Naive B cell (primary cell): Measurements from ENCODE around the gene RNF213. TPM values are rescaled to one million over a fixed set of nuclear protein-coding genes. Genes with fewer than 3 reads are reported as not detected.
"Not testable (repeated sequence)": the region's sequence is repeated elsewhere in the genome, so short reads cannot be mapped to it uniquely, and the experiment has no call there.

Experiments used
- ATAC-seq, 2 donors: fragments of 150-1000 bp; cut with Tn5 transposase; 2 replicates each; pipeline ENCODE4 v1.10.0; 2021; ENCODE audit warnings: low read depth in 2 of 2, mild to moderate bottlenecking in 2 of 2, moderate library complexity in 2 of 2
- DNase-seq: peaks from one replicate; pipeline ENCODE4 v3.0.0; 2022
- H3K27ac Mint-ChIP-seq, 6 donors: one replicate each; pipeline ENCODE4 v1.8.0; 2020 to 2022; ENCODE audit warnings: mild to moderate bottlenecking in 6 of 6, mixed read lengths in 6 of 6, moderate library complexity in 5 of 6, inconsistent platforms in 2 of 6
- H3K27me3 Mint-ChIP-seq, 3 donors: one replicate each; pipeline ENCODE4 v1.8.0; 2021 to 2022; ENCODE audit warnings: mixed read lengths in 3 of 3, mild to moderate bottlenecking in 1 of 3
- H3K36me3 Mint-ChIP-seq, 2 donors: one replicate each; pipeline ENCODE4 v1.8.0; 2020 to 2022; ENCODE audit warnings: mixed read lengths in 2 of 2, inconsistent platforms in 1 of 2, mild to moderate bottlenecking in 1 of 2
- H3K4me1 Mint-ChIP-seq, 3 donors: one replicate each; pipeline ENCODE4 v1.8.0; 2020 to 2022; ENCODE audit warnings: mixed read lengths in 3 of 3, inconsistent platforms in 1 of 3, mild to moderate bottlenecking in 1 of 3, moderate library complexity in 1 of 3
- H3K4me3 Mint-ChIP-seq, 8 donors: one replicate each; pipeline ENCODE4 v1.8.0; 2020 to 2022; ENCODE audit warnings: mild to moderate bottlenecking in 8 of 8, mixed read lengths in 8 of 8, moderate library complexity in 8 of 8, inconsistent platforms in 2 of 8
- H3K9me3 Mint-ChIP-seq, 7 donors: one replicate each; pipeline ENCODE4 v1.8.0; 2020 to 2022; ENCODE audit warnings: mixed read lengths in 7 of 7, mild to moderate bottlenecking in 5 of 7, inconsistent platforms in 2 of 7, moderate library complexity in 1 of 7
- polyA plus RNA-seq, 6 donors: library from polyadenylated mRNA; unstranded; fragments of 300-500 nt; fragmentation: Illumina TruSeq; gene quantifications; one replicate each; pipeline ENCODE4 v1.2.3, GENCODE V29; 2021; ENCODE audit warnings: low read depth in 6 of 6

RNF213 gene
- polyA plus RNA-seq, 6 donors from 2014 or later: 9.2 to 34.7 (median 18.3) TPM

DNA sequence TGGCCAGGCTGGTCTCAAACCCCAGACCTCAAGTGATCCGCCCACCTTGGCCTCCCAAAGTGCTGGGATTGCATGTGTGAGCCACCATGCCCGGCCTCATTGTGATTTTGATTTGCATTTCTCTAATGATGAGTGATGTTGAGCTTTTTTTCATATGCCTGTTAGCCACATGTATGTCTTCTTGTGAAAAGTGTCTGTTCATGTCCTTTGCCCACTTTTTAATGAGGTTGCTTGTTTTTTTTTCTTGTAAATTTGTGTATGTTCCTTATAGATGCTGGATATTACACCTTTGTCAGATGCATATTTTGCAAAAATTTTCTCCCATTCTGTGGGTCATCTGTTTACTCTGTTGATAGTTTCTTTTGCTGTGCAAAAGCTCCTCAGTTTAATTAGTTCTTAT lies 40.1 kb downstream of the RNF213 start:
- DNase-seq, H3K27me3 Mint-ChIP-seq, ATAC-seq, H3K4me3 Mint-ChIP-seq: not testable (repeated sequence)
- peak overlapping the region in 1 of 6 donors; percentile 57 for H3K27ac Mint-ChIP-seq
- peaks cover 6 to 13% (median 7%) of the 10 kb centered on the region in 3 donors for H3K4me1 Mint-ChIP-seq
- H3K9me3 Mint-ChIP-seq: peaks cover 5 to 23% (median 14%) of the 10 kb centered on the region in 7 donors
- peaks cover 39 to 46% of the 10 kb centered on the region in 2 donors for H3K36me3 Mint-ChIP-seq

DNA sequence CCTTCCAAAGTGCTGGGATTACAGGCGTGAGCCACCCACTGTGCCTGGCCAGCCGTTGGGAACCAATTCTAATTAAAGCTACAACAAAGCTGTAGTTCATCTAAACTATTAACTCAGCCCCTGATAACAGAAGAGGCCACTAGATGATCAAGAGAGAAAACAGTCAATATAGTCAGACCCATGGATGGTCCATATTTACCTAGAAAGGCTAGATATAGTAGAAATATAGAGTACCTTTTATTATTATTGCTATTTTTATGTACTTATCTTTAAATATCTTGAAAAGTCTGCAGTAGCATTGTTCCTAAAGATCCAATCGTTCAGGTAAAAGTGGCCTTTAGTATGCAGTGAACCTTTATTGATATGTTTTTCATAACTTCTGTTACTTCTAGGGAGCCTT lies 43.2 kb downstream of the RNF213 start:
- ATAC-seq (no peak), DNase-seq (no peak)
- no peaks in the 10 kb centered on the region for H3K27me3 Mint-ChIP-seq
- H3K9me3 Mint-ChIP-seq: peaks cover 5 to 23% (median 14%) of the 10 kb centered on the region in 7 donors
- H3K27ac Mint-ChIP-seq: peak overlapping the region in 1 of 6 donors; percentile 75
- no peak overlapping the region for H3K4me3 Mint-ChIP-seq
- H3K4me1 Mint-ChIP-seq: peaks cover 6 to 18% (median 7%) of the 10 kb centered on the region in 3 donors
- peaks cover 54 to 70% of the 10 kb centered on the region in 2 donors for H3K36me3 Mint-ChIP-seq

GRCh38 chr17:80307994-80308691 lies 47.5 kb downstream of the RNF213 start:
- peaks cover 23 to 51% of the 10 kb centered on the region in 2 donors for H3K36me3 Mint-ChIP-seq

GRCh38 chr17:80308692-80309517 lies 48.3 kb downstream of the RNF213 start:
- ATAC-seq (no peak), DNase-seq (no peak)
- Mint-ChIP-seq H3K36me3 (peaks cover 23 to 52% of the 10 kb centered on the region in 2 donors), H3K4me3 (no peak overlapping the region), H3K9me3 (peaks cover 0 to 8% (median 5%) of the 10 kb centered on the region in 7 donors), H3K27me3 (no peaks in the 10 kb centered on the region), H3K27ac (peak overlapping the region in 4 of 6 donors; percentile 17 to 92 (median 26)), H3K4me1 (peaks cover 2 to 7% (median 5%) of the 10 kb centered on the region in 3 donors)

More at GRCh38 chr17:80307994-80308691, 47.5 kb downstream of the RNF213 start:
- Mint-ChIP-seq H3K4me3 (peak overlapping the region in 1 of 8 donors; percentile 80), H3K9me3 (peaks cover 5 to 11% (median 8%) of the 10 kb centered on the region in 7 donors), H3K27ac (peak overlapping the region in 3 of 6 donors; percentile 21 to 92 (median 78)), H3K4me1 (peaks cover 0 to 5% (median 4%) of the 10 kb centered on the region in 3 donors), H3K27me3 (no peaks in the 10 kb centered on the region)
- DNase-seq: no peak
- ATAC-seq: no peak

DNA sequence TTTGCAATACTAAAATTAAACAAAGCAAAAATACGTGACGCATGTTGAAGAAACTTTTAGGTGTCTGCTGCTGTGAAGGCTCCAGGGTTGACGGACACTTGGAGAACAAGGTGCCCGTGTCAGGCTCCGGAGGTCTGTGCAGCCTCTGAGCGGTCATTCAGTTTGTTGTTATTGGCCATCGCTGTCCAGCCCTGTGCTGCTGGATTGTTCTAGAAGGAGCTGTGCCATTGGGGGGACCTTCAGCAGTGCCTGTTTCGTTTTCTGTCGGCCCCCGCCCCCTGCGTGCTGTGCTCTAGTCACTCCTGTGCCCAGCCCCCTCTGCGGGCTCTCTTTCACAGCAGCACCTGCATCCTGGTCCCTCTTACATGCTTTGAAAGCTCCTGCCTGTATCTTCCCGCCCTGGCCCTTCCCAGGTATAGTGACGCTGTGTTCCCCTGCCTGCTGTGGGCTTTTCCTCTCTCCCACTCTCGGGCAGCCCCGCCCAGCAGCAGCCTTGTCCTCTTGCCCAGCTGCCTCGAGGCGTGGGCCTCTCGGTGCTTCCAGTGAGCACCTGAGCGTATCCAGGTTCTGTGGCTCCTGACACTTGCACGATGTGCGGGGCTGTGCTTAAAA lies 50.7 kb downstream of the RNF213 start:
- Mint-ChIP-seq H3K4me3 (no peak overlapping the region), H3K4me1 (peaks cover 2 to 13% (median 5%) of the 10 kb centered on the region in 3 donors), H3K36me3 (peaks cover 17 to 44% of the 10 kb centered on the region in 2 donors), H3K9me3 (no peaks in the 10 kb centered on the region), H3K27ac (peak overlapping the region in 3 of 6 donors; percentile 26 to 67 (median 44)), H3K27me3 (no peaks in the 10 kb centered on the region)
- DNase-seq: no peak
- ATAC-seq: no peak

DNA sequence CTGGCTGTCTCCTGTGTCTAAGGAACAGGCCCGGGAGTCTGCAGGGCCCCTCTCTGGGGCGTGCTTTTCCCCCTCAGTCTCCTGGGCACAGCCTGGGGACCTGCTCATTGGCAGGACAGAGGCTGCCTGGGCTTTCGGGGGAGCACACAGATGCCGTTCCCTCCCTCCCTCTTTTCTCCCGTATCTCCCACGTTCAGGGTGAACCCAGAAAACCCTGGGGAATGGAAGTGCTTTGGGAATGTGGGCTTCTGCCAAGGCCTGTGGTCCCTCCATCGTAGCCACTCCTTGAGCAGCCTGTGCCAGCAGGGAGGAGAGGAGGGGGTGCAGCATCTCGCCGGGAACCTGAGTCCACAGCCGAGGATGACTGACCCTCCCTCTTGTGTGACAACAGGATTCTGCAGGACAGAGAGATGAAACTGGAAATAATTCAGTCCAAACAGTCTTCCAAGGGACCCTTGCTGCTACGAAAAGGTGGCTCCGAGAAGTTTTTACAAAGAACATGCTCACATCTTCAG lies 52.0 kb downstream of the RNF213 start:
- no peak overlapping the region for H3K4me3 Mint-ChIP-seq
- peaks cover 2 to 15% (median 5%) of the 10 kb centered on the region in 3 donors for H3K4me1 Mint-ChIP-seq
- peaks cover 25 to 49% of the 10 kb centered on the region in 2 donors for H3K36me3 Mint-ChIP-seq
- no peak for DNase-seq
- no peaks in the 10 kb centered on the region for H3K27me3 Mint-ChIP-seq
- H3K27ac Mint-ChIP-seq: peak overlapping the region in 1 of 6 donors; percentile 24
- H3K9me3 Mint-ChIP-seq: no peaks in the 10 kb centered on the region
- ATAC-seq: no peak

DNA sequence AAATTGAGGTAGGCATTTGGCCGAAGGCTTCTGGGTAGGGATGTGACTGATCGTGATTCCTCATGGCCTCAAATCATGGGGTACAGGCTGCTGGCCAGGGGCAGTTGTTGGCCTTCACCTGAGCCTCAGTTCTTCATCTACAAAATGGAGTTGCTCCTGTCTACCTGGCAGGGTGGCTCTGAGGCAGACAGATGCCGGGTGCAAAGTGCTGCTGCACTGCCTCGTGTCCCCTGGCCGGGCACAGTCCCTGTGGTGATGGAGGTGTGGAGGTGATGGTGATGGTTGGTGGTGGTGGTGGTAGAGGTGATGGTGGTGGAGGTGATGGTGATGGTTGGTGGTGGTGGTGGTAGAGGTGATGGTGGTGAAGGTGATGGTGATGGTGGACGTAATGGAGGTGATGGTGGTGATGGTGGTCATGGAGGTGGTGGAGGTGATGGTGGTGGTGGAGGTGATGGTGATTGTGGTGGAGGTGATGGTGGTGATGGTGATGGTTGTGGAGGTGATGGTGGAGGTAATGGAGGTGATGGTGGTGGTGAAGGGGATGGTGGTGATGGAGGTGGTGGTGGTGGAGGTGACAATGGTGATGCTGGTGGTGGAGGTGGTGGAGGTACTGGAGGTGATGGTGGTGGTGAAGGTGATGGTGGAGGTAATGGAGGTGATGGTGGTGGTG lies 52.6 kb downstream of the RNF213 start:
- no peaks in the 10 kb centered on the region for H3K9me3 Mint-ChIP-seq
- peak overlapping the region in 2 of 6 donors; percentile 34 to 94 for H3K27ac Mint-ChIP-seq
- DNase-seq (no peak), ATAC-seq (no peak)
- H3K4me1 Mint-ChIP-seq: peaks cover 2 to 15% (median 4%) of the 10 kb centered on the region in 3 donors
- H3K4me3 Mint-ChIP-seq: peak overlapping the region in 1 of 8 donors; percentile 63
- H3K27me3 Mint-ChIP-seq: no peaks in the 10 kb centered on the region
- peaks cover 27 to 48% of the 10 kb centered on the region in 2 donors for H3K36me3 Mint-ChIP-seq

- H3K4me1 Mint-ChIP-seq: peaks cover 0 to 15% (median 2%) of the 10 kb centered on the region in 3 donors
- not testable (repeated sequence) for DNase-seq, H3K27me3 Mint-ChIP-seq, H3K27ac Mint-ChIP-seq, H3K9me3 Mint-ChIP-seq, H3K4me3 Mint-ChIP-seq, ATAC-seq
- H3K36me3 Mint-ChIP-seq: peaks cover 22 to 42% of the 10 kb centered on the region in 2 donors
These were observed 53.3 kb downstream of the RNF213 start for GRCh38 chr17:80313946-80314345.

DNA sequence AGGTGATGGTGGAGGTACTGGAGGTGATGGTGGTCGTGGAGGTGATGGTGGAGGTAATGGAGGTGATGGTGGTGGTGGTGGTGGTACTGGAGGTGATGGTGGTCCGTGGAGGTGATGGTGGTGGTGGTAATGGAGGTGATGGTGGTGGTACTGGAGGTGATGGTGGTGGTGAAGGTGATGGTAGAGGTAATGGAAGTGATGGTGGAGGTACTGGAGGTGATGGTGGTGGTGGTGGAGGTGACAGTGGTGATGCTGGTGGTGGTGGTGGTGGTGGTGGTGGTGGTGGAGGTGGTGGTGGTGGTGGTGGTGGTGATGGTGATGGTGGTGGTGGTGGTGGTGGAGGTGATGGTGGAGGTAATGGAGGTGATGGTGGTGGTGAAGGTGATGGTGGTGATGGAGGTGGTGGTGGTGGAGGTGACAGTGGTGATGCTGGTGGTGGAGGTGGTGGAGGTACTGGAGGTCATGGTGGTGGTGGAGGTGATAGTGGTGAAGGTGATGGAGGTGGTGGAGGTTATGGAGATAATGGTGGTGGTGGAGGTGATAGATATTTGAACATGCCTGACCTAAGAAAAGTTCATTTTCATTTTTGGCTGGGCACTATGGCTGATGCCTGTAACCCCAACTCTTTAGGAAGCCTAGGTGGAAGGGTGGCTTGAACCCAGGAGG lies 55.0 kb downstream of the RNF213 start:
- Mint-ChIP-seq H3K27ac (peak overlapping the region in 3 of 6 donors; percentile 28 to 71 (median 61)), H3K27me3 (no peaks in the 10 kb centered on the region), H3K9me3 (peaks cover 0 to 3% (median 0%) of the 10 kb centered on the region in 7 donors), H3K36me3 (peaks cover 27 to 38% of the 10 kb centered on the region in 2 donors), H3K4me1 (peaks cover 0 to 15% (median 2%) of the 10 kb centered on the region in 3 donors), H3K4me3 (no peak overlapping the region)
- no peak for ATAC-seq
- no peak for DNase-seq

- peaks cover 0 to 3% (median 0%) of the 10 kb centered on the region in 7 donors for H3K9me3 Mint-ChIP-seq
- no peak for DNase-seq
- H3K36me3 Mint-ChIP-seq: peaks cover 34 to 38% of the 10 kb centered on the region in 2 donors
- H3K4me3 Mint-ChIP-seq: no peak overlapping the region
- H3K27me3 Mint-ChIP-seq: no peaks in the 10 kb centered on the region
- no peak for ATAC-seq
- peak overlapping the region in 1 of 6 donors; percentile 94 for H3K27ac Mint-ChIP-seq
- peaks cover 0 to 15% (median 2%) of the 10 kb centered on the region in 3 donors for H3K4me1 Mint-ChIP-seq
These were observed 55.8 kb downstream of the RNF213 start for GRCh38 chr17:80316431-80316830.

GRCh38 chr17:80316927-80317705 lies 56.5 kb downstream of the RNF213 start:
- Mint-ChIP-seq H3K4me3 (peak overlapping the region in 1 of 8 donors; percentile 80), H3K9me3 (peaks cover 0 to 3% (median 0%) of the 10 kb centered on the region in 7 donors), H3K4me1 (peaks cover 0 to 15% (median 2%) of the 10 kb centered on the region in 3 donors), H3K27me3 (no peaks in the 10 kb centered on the region), H3K27ac (peak overlapping the region in 3 of 6 donors; percentile 2 to 88 (median 24)), H3K36me3 (peaks cover 38% of the 10 kb centered on the region in 2 donors)
- ATAC-seq: no peak
- no peak for DNase-seq
